Raji (cell line): ENCODE data around the gene CD1C.

ENCODE experiments used
- POLR2A ChIP-seq: IDR thresholded peaks from 2 replicates; pipeline ENCODE4 v1.6.1; 2011; ENCODE audit warnings: low read depth, low read length, control low read depth; ENCODE audit not compliant: insufficient read depth

CD1C gene

GRCh38 chr1:158323866-158324265, 34.1 kb downstream of the CD1C start:
- no peak for TF ChIP-seq POLR2A

GRCh38 chr1:158324395-158324794, 34.7 kb downstream of the CD1C start:
- TF ChIP-seq POLR2A = no peak

DNA sequence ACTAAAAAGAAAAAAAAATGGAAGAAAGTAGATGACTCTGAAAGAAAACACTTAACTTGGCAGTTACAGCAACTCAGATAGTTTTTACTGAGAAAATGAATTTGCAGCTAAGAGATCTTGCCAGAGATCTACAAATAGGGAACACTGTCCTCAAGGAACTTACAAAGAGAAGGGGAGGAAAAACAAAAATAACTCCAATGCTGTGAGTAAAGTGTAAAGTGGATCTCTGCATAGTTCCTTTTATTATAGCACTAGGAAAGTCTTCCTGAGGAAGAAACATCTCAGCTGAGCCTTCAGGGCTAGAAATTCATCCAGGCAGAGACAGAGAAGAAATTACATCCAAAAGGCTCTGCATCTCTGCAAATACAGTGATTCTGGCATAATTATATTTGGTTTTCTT, 37.8 kb downstream of the CD1C start:
- no peak for TF ChIP-seq POLR2A

DNA sequence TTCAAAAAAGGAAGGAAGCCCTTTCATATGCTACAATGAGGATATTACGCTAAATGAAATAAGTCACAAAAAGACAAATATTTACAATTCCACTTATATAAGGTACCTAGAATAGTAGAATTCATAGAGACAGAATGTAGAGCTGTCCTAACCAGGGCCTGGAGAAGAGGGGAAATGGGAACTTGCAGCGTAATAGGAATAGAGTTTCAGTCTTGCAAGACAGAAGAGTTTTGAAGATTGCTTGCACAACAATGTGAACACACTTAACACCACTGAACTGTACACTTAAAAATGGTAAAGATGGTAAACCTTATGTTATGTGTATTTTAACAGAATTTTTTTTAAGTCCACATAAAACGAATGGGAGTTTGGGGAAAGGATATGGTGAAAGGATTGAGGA, 38.7 kb downstream of the CD1C start:
- TF ChIP-seq POLR2A = no peak

- TF ChIP-seq POLR2A = no peak
These were observed 39.6 kb downstream of the CD1C start for GRCh38 chr1:158329300-158329699.

DNA sequence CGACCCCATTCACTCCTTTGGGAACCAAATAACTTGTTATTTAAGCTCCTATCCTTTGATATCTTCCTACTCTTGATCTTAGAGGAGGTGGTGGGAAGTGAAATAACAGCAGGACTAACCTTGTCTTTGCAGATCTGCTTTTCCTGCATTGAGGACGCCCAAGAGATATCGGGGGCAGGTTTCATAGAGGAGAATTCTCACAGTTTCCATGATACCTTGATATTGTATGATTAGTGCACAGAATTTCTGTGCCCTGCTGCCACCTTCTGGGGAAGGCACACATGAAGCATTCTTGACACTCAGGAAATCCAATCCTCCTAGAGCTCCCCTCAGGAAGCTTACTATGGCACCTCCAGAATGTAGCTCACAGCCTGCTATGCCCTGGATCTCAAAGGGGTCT, 40.0 kb downstream of the CD1C start:
- TF ChIP-seq POLR2A = no peak

GRCh38 chr1:158330391-158331105, 40.8 kb downstream of the CD1C start:
- no peak for TF ChIP-seq POLR2A

DNA sequence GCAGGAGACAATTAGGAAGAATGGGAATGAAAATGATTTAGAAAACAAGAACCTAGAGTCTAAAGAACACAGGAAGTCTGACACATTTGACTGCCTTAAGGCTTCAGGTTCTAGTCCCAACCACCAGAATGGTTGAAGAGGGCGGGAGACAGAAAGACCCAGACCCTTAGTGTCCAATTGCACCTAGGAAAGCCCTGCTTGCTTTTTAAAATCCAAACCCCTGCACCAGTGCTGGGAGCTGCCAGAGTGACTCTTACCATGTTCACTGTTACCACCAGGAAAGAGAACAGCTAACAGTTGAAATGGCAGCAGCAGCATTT, 41.3 kb downstream of the CD1C start:
- TF ChIP-seq POLR2A = no peak

GRCh38 chr1:158331481-158332150, 41.9 kb downstream of the CD1C start, which contains the start of gene CD1B:
Gene CD1B, minus strand, starts transcription at chr1:158331531. Its CDS starts 108 bp downstream, at chr1:158331423.
- no peak for TF ChIP-seq POLR2A

- no peak for TF ChIP-seq POLR2A
These were observed 43.9 kb downstream of the CD1C start for GRCh38 chr1:158333405-158334155.

GRCh38 chr1:158334526-158335212, 44.9 kb downstream of the CD1C start:
- TF ChIP-seq POLR2A = no peak

DNA sequence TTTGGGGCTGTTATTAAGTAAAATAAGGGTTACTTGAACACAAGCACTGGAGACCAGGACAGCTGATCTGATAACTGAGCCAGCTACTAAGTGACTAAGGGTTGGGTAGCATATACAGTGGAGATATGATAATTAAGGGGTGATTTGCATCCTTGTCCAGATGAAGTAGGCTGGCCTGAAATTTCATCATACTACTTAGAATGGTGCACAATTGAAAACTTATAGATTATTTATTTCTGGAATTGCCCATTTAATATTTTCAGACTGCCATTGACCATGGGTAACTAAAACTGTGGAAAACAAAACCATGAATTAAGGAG, 45.5 kb downstream of the CD1C start:
- TF ChIP-seq POLR2A = no peak
